RWPE2 (cell line): Measurements from ENCODE around the gene DDIT4.

Experiments
- ATAC-seq: fragments of 200-7000 bp; cut with Tn5 transposase; 3 replicates; pipeline ENCODE4 v1.9.1; 2021; ENCODE audit warnings: low read depth
- DNase-seq: peaks from one replicate; pipeline ENCODE4 v3.0.0-alpha.2; 2020; ENCODE audit warnings: low spot score
- H3K27ac ChIP-seq: fragments of 450-650 bp; 2 replicates; pipeline ENCODE4 v1.5.1; 2017; ENCODE audit warnings: mild to moderate bottlenecking; ENCODE audit not compliant: poor library complexity, severe bottlenecking
- H3K27me3 ChIP-seq: fragments of 250-450 bp; sonication (Bioruptor Pico); 2 replicates; pipeline ENCODE4 v1.5.1; 2021; ENCODE audit warnings: mild to moderate bottlenecking, moderate library complexity; ENCODE audit not compliant: insufficient read depth, poor library complexity, severe bottlenecking
- H3K36me3 ChIP-seq: fragments of 250-450 bp; sonication (Bioruptor Pico); 2 replicates; pipeline ENCODE4 v1.5.1; 2020; ENCODE audit warnings: low read depth, mild to moderate bottlenecking, moderate library complexity
- H3K4me1 ChIP-seq: fragments of 250-450 bp; sonication (Bioruptor Pico); 2 replicates; pipeline ENCODE4 v1.5.1; 2021; ENCODE audit warnings: mild to moderate bottlenecking, moderate library complexity; ENCODE audit not compliant: insufficient read depth, poor library complexity, severe bottlenecking
- H3K4me3 ChIP-seq: fragments of 250-450 bp; sonication (Bioruptor Pico); 2 replicates; pipeline ENCODE4 v1.5.1; 2021; ENCODE audit warnings: mild to moderate bottlenecking, moderate library complexity; ENCODE audit not compliant: severe bottlenecking
- H3K9me3 ChIP-seq: fragments of 250-450 bp; sonication (Bioruptor Pico); 2 replicates; pipeline ENCODE4 v1.5.1; 2021; ENCODE audit warnings: mild to moderate bottlenecking, moderate library complexity; ENCODE audit not compliant: severe bottlenecking
- TF ChIP-seq, protein P1 (sequence below): fragments of 450-650 bp; IDR thresholded peaks from one replicate; pipeline ENCODE4 v1.5.1; 2017; ENCODE audit warnings: mild to moderate bottlenecking, moderate library complexity; ENCODE audit not compliant: poor library complexity, severe bottlenecking

The DDIT4 gene

DNA sequence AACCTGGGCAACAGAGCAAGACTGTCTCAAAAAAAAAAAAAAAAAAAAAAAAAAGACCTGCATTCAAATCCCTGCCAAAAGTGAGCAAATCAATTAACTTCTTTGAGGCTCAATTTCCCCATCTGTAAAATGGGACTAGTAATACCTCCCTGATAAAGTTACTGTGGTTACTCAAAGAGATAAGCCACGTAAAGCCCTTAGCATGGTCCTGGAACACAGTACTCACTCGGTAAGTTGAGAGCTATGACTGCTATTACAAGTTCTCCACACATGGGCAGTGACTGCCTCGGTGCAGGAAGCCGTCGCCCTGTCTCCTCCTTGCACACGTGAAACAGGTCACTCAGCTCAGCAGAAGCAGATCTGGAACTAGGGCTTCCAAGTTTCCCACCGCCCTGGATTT, 37.9 kb downstream of the DDIT4 start:
- DNase-seq (no peak), ATAC-seq (no peak)
- Histone ChIP-seq H3K4me3 (no peak overlapping the region), H3K27ac (no peak overlapping the region), H3K9me3 (no peaks in the 10 kb centered on the region), H3K4me1 (peaks cover 43% of the 10 kb centered on the region), H3K36me3 (no peaks in the 10 kb centered on the region), H3K27me3 (no peaks in the 10 kb centered on the region)
- TF ChIP-seq, protein P1, sequence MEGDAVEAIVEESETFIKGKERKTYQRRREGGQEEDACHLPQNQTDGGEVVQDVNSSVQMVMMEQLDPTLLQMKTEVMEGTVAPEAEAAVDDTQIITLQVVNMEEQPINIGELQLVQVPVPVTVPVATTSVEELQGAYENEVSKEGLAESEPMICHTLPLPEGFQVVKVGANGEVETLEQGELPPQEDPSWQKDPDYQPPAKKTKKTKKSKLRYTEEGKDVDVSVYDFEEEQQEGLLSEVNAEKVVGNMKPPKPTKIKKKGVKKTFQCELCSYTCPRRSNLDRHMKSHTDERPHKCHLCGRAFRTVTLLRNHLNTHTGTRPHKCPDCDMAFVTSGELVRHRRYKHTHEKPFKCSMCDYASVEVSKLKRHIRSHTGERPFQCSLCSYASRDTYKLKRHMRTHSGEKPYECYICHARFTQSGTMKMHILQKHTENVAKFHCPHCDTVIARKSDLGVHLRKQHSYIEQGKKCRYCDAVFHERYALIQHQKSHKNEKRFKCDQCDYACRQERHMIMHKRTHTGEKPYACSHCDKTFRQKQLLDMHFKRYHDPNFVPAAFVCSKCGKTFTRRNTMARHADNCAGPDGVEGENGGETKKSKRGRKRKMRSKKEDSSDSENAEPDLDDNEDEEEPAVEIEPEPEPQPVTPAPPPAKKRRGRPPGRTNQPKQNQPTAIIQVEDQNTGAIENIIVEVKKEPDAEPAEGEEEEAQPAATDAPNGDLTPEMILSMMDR: no peak

DNA sequence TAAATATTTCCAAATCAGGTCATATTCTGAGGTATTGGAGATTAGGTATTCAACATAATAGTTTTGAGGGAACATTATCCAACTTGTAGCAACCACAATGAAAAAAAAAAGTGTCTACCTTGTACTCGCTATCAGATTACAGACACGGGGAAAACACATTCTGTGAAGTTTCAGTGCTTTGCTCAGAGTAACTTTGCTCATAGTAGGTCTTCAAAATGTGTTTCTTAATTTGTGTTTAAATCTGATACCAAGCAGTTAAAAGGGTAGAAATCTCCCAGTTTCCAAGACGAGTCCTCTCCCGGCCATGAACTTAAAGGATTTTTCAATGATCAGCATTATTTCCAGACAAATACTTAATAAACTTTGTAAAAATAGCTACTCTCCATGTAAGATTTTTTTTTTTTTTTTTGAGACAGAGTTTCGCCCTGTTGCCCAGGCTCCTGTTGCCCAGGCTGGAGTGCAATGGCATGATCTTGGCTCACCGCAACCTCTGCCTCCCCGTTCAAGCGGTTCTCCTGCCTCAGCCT, 39.2 kb downstream of the DDIT4 start:
- no peaks in the 10 kb centered on the region for H3K9me3 ChIP-seq
- H3K4me1 ChIP-seq: peaks cover 43% of the 10 kb centered on the region
- ATAC-seq (no peak), DNase-seq (no peak)
- TF ChIP-seq, protein P1: no peak
- no peaks in the 10 kb centered on the region for H3K36me3 ChIP-seq
- no peak overlapping the region for H3K4me3 ChIP-seq
- H3K27ac ChIP-seq: peak overlapping the region; percentile 99
- no peaks in the 10 kb centered on the region for H3K27me3 ChIP-seq

DNA sequence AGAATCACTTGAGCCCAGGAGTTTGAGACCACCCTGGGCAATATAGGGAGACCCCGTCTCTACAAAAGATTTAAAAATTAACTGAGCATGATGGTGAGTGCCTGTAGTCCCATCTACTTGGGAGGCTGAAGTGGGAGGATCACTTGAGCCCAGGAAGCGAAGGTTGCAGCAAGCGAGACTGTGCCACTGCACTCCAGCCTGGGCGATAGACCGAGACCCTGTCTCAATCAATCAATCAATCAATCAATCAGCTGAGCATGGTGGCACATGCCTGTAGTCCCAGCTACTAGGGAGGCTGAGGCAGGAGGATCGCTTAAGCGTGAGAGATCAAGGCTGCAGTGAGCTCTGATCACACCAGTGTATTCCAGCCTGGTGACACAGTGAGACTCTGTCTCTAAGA, 40.5 kb downstream of the DDIT4 start:
- no peaks in the 10 kb centered on the region for H3K36me3 ChIP-seq
- no peak for ATAC-seq
- no peaks in the 10 kb centered on the region for H3K27me3 ChIP-seq
- TF ChIP-seq, protein P1: no peak
- H3K4me1 ChIP-seq: peaks cover 40% of the 10 kb centered on the region
- no peak overlapping the region for H3K4me3 ChIP-seq
- peak overlapping the region; percentile 99 for H3K27ac ChIP-seq
- no peaks in the 10 kb centered on the region for H3K9me3 ChIP-seq
- no peak for DNase-seq

DNA sequence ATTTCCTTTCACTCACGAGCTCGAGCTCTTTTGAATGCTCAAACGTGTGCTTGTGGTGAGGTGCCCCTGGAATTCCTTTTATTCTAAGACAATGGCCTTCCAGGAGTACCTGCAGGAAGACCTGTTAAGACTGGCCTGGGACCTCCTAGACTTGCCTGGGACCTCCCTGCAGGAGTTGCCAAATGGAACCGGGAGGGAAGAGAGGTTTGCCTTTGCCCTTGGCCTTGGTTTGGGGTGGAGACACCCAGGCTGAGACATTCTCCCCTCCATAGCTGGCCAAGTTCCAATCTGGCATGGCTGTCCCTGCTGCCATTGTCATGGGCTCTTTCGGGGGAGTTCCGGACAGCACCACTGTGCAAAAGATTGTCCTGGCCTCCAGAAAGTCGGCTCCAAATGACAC, 41.3 kb downstream of the DDIT4 start:
- Histone ChIP-seq H3K9me3 (no peaks in the 10 kb centered on the region), H3K4me3 (no peak overlapping the region), H3K4me1 (peaks cover 38% of the 10 kb centered on the region), H3K36me3 (no peaks in the 10 kb centered on the region), H3K27me3 (no peaks in the 10 kb centered on the region), H3K27ac (peak overlapping the region; percentile 99)
- TF ChIP-seq, protein P1: no peak
- ATAC-seq: 0 out of 3 replicates have a peak, but pooled peaks have one; percentile 4
- no peak for DNase-seq

DNA sequence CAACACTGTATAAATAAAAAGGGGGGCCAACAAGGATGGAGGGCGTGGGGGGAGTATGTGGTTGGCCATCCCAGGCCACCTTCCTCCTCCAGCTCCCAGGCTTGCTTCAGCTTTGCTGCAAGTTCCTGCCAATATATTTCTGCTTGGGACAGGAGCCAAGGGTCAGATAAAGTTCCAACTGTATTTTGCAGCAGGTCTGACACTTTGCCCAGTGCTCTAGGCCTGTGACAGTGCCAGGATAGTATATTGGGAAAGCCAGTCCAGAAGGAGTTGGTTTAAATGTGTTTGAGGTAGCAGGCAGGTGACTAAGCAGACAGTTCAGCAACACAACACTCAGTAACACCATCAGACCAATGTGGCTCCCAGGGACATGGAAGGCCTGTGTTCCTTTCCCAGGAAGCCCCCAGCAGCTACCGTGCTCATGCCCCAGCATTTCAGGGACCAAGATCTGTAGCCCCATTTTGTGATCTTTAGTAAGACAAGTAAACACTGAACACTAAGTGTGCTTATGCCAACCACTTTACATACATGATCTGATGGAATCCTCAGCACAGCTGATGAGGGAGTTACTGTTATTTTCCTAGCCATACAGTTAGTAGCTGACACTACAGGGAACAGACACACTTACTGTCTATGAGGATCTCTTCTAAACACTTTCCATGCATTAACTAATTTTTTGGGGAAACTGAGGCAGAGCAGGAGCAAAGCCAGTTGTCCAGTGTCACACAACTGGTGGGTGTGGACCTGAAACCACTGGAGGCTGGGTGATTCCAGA, 42.1 kb downstream of the DDIT4 start:
- Histone ChIP-seq H3K36me3 (no peaks in the 10 kb centered on the region), H3K4me3 (no peak overlapping the region), H3K9me3 (no peaks in the 10 kb centered on the region), H3K4me1 (peaks cover 37% of the 10 kb centered on the region), H3K27ac (peak overlapping the region; percentile 99), H3K27me3 (no peaks in the 10 kb centered on the region)
- peak; percentile 10; the same call in 1 of the 3 replicates for ATAC-seq
- DNase-seq: no peak
- TF ChIP-seq, protein P1: no peak
